K562 (cell line): ENCODE measurements around the gene EVI5L. TPM values are rescaled to one million over a fixed set of nuclear protein-coding genes. Genes with fewer than 3 reads are reported as not detected.
A peak's percentile ranks its signal among the peaks of the same experiment; 100 is the strongest.

ENCODE experiments used
- ATAC-seq: fragments of 200-7000 bp; cut with Tn5 transposase; 3 replicates; pipeline ENCODE4 v1.9.1; 2020; ENCODE audit warnings: moderate library complexity
- BruUV-seq: library from RNA; stranded (reverse); fragments of 400-500 nt; replicated peaks from 2 replicates; lab custom pipeline; 2021; lab: Mats Ljungman, UMichigan
- CTCF ChIA-PET: fragments of 300-600 bp; formaldehyde crosslinking; extraction: SDS; loops from one replicate; lab custom pipeline; 2021; ENCODE audit warnings: low intra/inter-chr PET ratio; lab: Yijun Ruan, JAX
- POLR2A ChIA-PET: fragments of 300-600, 350-650 bp; sonication (Branson Sonifier 250); formaldehyde crosslinking; extraction: SDS; loops from one replicate; lab custom pipeline; 2021; ENCODE audit warnings: antibody characterized with exemption, inconsistent platforms; lab: Yijun Ruan, JAX
- DNase-seq, 4 experiments: peaks; one replicate each; pipeline versions ENCODE4 v3.0.0 to v3.0.0-alpha.2; 2011 to 2018; ENCODE audit warnings: low spot score in 3 of 4, mixed read lengths in 3 of 4; ENCODE audit errors: extremely low read depth in 1 of 4
- FAIRE-seq: peaks from 2 replicates; lab custom pipeline; 2011; peaks lifted over from hg19 to GRCh38; lab: Jason Lieb, UNC
- H2AFZ ChIP-seq: 2 replicates; pipeline ENCODE4 v1.6.0; 2011; ENCODE audit warnings: low read depth, low read length, control low read depth, inconsistent platforms
- H3K27ac ChIP-seq: fragments of 200-600 bp; 3 replicates; pipeline ENCODE4 v1.8.0; 2011; ENCODE audit warnings: low read depth, mild to moderate bottlenecking, control low read depth, inconsistent platforms, low read length, moderate library complexity, mixed read lengths; ENCODE audit errors: extremely low read depth
- H3K27me3 ChIP-seq, 2 experiments: fragments of 300-600 bp in 1 of 2; 2 replicates in 1 of 2; 3 replicates in 1 of 2; pipeline versions ENCODE4 v1.6.0 to v1.8.0; 2011; ENCODE audit warnings: inconsistent platforms in 2 of 2, low read length in 2 of 2, mild to moderate bottlenecking in 1 of 2, mixed read lengths in 1 of 2, moderate library complexity in 1 of 2; ENCODE audit not compliant: control insufficient read depth in 2 of 2, insufficient read depth in 2 of 2
- H3K36me3 ChIP-seq: fragments of 300-600 bp; 3 replicates; pipeline ENCODE4 v1.8.0; 2011; ENCODE audit warnings: mild to moderate bottlenecking, low read length, inconsistent platforms; ENCODE audit not compliant: control insufficient read depth, insufficient read depth
- H3K4me1 ChIP-seq, 2 experiments: fragments of 200-600 bp in 1 of 2; replicated peaks in 1 of 2; 2 replicates in 1 of 2; 3 replicates in 1 of 2; pipeline versions ENCODE4 v1.5.1 to v1.8.0; 2011; ENCODE audit warnings: inconsistent platforms in 2 of 2, low read length in 2 of 2, mild to moderate bottlenecking in 1 of 2, mixed read lengths in 1 of 2, moderate library complexity in 1 of 2; ENCODE audit not compliant: control insufficient read depth in 2 of 2, insufficient read depth in 2 of 2
- H3K4me2 ChIP-seq: 2 replicates; pipeline ENCODE4 v1.6.1; 2011; ENCODE audit warnings: low read length, control low read depth, inconsistent platforms, mixed read lengths; ENCODE audit not compliant: insufficient read depth
- H3K4me3 ChIP-seq: fragments of 200-600 bp; sonication (generic), shearing (Covaris generic); 2 replicates; pipeline ENCODE4 v1.5.1; 2016; ENCODE audit warnings: control low read depth, inconsistent platforms
- H3K79me2 ChIP-seq: fragments of 200-600 bp; 3 replicates; pipeline ENCODE4 v1.8.0; 2011; ENCODE audit warnings: low read length, inconsistent platforms; ENCODE audit not compliant: control insufficient read depth, insufficient read depth
- H3K9ac ChIP-seq, 2 experiments: 2 replicates each; pipeline versions ENCODE4 v1.6.0 to v1.6.1; 2011; ENCODE audit warnings: low read depth in 2 of 2, low read length in 2 of 2, control low read depth in 1 of 2, inconsistent platforms in 1 of 2, mild to moderate bottlenecking in 1 of 2, mixed read lengths in 1 of 2; ENCODE audit not compliant: insufficient read depth in 1 of 2
- H3K9me1 ChIP-seq: one replicate; pipeline ENCODE4 v1.6.0; 2011; ENCODE audit warnings: inconsistent platforms, mild to moderate bottlenecking, low read length, moderate library complexity; ENCODE audit not compliant: control insufficient read depth, insufficient read depth
- H3K9me3 ChIP-seq: replicated peaks from 2 replicates; pipeline ENCODE4 v1.5.1; 2011; ENCODE audit warnings: low read depth, low read length, inconsistent platforms; ENCODE audit not compliant: control insufficient read depth, insufficient read depth
- H4K20me1 ChIP-seq: replicated peaks from 2 replicates; pipeline ENCODE4 v1.6.1; 2011; ENCODE audit warnings: low read length, inconsistent platforms, mixed read lengths; ENCODE audit not compliant: control insufficient read depth, insufficient read depth
- POLR2G ChIP-seq: fragments of 200-400 bp; formaldehyde crosslinking; IDR thresholded peaks from 2 replicates; pipeline ENCODE4 v1.6.1; 2017; ENCODE audit warnings: low read depth, mild to moderate bottlenecking, antibody characterized with exemption, low read length, moderate library complexity
- WGBS: fragments of 100-300 bp; shearing (Covaris generic); methylation state at CpG from one replicate; pipeline ENCODE4 v1.1.6; 2016; ENCODE audit warnings: low coverage, mixed read lengths; ENCODE audit not compliant: insufficient coverage; ENCODE audit errors: missing lambda C conversion rate; 5-methylcytosine and 5-hydroxymethylcytosine counted together
- in situ Hi-C: fragments of 300-500 bp; cut with MboI; formaldehyde crosslinking; loops from 4 replicates; pipeline ENCODE4 v1.15.0; 2018; ENCODE audit warnings: inconsistent platforms, mixed read lengths
- intact Hi-C: fragments of 100-400 bp; cut with micrococcal nuclease; formaldehyde crosslinking; loops from 2 replicates; pipeline ENCODE4 v1.14.2; 2022
- polyA plus RNA-seq, 8 experiments: library from polyadenylated mRNA; depleted of rRNA in 4 of 8; stranded (reverse) in 5 of 8; unstranded in 3 of 8; fragments of >200 nt; fragmentation: Nextera tagmentation in 2 of 8; fragmentation: Illumina TruSeq in 1 of 8; extraction: Ambion mirVana in 2 of 8; extraction: Trizol in 1 of 8; gene quantifications; 2 replicates each; pipeline versions ENCODE4 v1.2.1 to v1.2.3, GENCODE V29; 2011 to 2014; ENCODE audit warnings: inconsistent platforms in 1 of 8, missing spikeins in 1 of 8
- total RNA-seq, 7 experiments: library from RNA; depleted of rRNA in 6 of 7; stranded (reverse); fragments of >200 nt in 6 of 7; fragmentation: Illumina TruSeq in 2 of 7; extraction: Trizol in 2 of 7; gene quantifications; 2 replicates each; pipeline versions ENCODE4 v1.2.1 to v1.2.3, GENCODE V29; 2011 to 2021; ENCODE audit warnings: low replicate concordance in 1 of 7
- TF ChIP-seq, protein P1 (sequence below): fragments of 250-450 bp; sonication (Bioruptor Pico); IDR thresholded peaks from 2 replicates; pipeline ENCODE4 v1.5.0; 2022; ENCODE audit warnings: mild to moderate bottlenecking

EVI5L gene
- total and polyA plus RNA-seq, 9 of the 15 experiments (the other 6 are each of a cell fraction or from before 2014, with no cell fraction given) = 0.69 to 1.8 (median 1.2) TPM; not detected in 2

DNA sequence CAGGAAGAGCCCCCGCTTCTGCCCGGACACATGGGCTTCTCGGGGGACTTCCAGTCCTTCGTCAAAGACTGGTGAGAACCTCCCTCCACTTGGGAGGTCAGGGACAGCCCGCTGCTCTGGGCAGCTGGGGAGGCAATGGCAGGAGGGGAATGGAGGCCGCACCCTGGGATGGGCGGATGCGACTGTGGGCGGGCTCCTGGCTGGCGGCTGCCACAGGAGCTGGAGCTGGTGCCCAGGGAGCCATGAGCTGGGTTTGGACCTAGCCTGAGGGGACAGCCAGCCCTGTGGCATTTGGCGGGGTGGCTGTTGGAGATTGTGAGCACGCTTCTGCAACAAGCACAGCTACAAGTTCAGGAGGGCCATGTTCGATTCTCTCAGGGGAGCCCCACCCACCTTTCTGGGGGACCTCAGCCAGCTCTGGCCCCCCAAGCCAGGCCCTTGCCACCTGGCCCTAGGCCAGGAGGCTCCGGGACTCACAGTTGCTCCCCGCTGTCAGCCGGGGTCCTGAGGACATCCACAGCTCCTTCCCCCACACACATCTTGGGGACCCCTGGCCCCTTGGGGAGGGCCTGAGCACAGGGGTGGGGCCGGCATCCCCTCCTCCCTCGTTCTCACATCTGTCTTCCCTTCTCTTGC lies 81.6 kb downstream of the EVI5L start:
- Histone ChIP-seq H3K4me3 (no peak overlapping the region), H3K9me1 (no peaks in the 10 kb centered on the region), H3K27ac (no peak overlapping the region), H3K4me1 (peaks cover 0 to 81% of the 10 kb centered on the region in 2 experiments; a peak in 3 of 5 replicates), H3K4me2 (no peak overlapping the region)
- FAIRE-seq = no peak
- WGBS = 97% methylated on average over 11 of the region's 18 CpGs
- CTCF ChIA-PET = no interaction called here
- TF ChIP-seq, protein P1, sequence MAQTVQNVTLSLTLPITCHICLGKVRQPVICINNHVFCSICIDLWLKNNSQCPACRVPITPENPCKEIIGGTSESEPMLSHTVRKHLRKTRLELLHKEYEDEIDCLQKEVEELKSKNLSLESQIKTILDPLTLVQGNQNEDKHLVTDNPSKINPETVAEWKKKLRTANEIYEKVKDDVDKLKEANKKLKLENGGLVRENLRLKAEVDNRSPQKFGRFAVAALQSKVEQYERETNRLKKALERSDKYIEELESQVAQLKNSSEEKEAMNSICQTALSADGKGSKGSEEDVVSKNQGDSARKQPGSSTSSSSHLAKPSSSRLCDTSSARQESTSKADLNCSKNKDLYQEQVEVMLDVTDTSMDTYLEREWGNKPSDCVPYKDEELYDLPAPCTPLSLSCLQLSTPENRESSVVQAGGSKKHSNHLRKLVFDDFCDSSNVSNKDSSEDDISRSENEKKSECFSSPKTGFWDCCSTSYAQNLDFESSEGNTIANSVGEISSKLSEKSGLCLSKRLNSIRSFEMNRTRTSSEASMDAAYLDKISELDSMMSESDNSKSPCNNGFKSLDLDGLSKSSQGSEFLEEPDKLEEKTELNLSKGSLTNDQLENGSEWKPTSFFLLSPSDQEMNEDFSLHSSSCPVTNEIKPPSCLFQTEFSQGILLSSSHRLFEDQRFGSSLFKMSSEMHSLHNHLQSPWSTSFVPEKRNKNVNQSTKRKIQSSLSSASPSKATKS (CRISPR knock-in tag) = no peak
- 0 out of 2 replicates have a peak, but pooled peaks have one; percentile 52 for TF ChIP-seq POLR2G
- TF ChIP-seq, all 486 proteins: peak for 1
- Histone ChIP-seq H3K36me3 (peaks cover 44% of the 10 kb centered on the region; the same call in 1 of the 3 replicates), H4K20me1 (no peaks in the 10 kb centered on the region), H3K79me2 (peaks cover 17% of the 10 kb centered on the region), H2AFZ (no peak overlapping the region), H3K27me3 (no peaks in the 10 kb centered on the region), H3K9me3 (no peaks in the 10 kb centered on the region), H3K9ac (no peak overlapping the region; a peak in 1 of 4 replicates)
- no peak for ATAC-seq
- intact Hi-C loops = no loop called here
- no TSS peak for BruUV-seq
- POLR2A ChIA-PET = interaction anchor here (0.8 to 2.1 kb wide), 3 partner anchors 9 to 42 kb away, joined by 3 to 13 read pairs (median 7); partner anchors contain the start of gene SNAPC2
- no peak for DNase-seq
- in situ Hi-C loops = no loop called here
